ENCODE data around the gene ITPR2.
"Not testable (repeated sequence)": the region's sequence is repeated elsewhere in the genome, so short reads cannot be mapped to it uniquely, and the experiment has no call there.

Gene ITPR2

GRCh38 chr12:26551385-26551784, 281.6 kb downstream of the ITPR2 start:
- no peak for DNase-seq

GRCh38 chr12:26548227-26548626, 284.8 kb downstream of the ITPR2 start:
- no peak for DNase-seq

- DNase-seq, result no peak
Measured at GRCh38 chr12:26546535-26547314, 286.3 kb downstream of the ITPR2 start.

GRCh38 chr12:26539131-26539530, 293.9 kb downstream of the ITPR2 start:
- no peak for DNase-seq

- DNase-seq, result no peak
Measured at GRCh38 chr12:26537651-26538050, 295.3 kb downstream of the ITPR2 start.

GRCh38 chr12:26537126-26537525, 295.9 kb downstream of the ITPR2 start:
- no peak for DNase-seq

- no peak for DNase-seq
Measured at GRCh38 chr12:26535826-26536225, 297.2 kb downstream of the ITPR2 start.

- DNase-seq, result no peak
Measured at GRCh38 chr12:26534071-26534470, 298.9 kb downstream of the ITPR2 start.

- DNase-seq, result no peak
Measured at GRCh38 chr12:26533211-26533610, 299.8 kb downstream of the ITPR2 start.

GRCh38 chr12:26530461-26530860, 302.5 kb downstream of the ITPR2 start:
- DNase-seq, result no peak

- no peak for DNase-seq
Measured at GRCh38 chr12:26528943-26529342, 304.1 kb downstream of the ITPR2 start.

GRCh38 chr12:26527682-26528081, 305.3 kb downstream of the ITPR2 start:
- no peak for DNase-seq

- no peak for DNase-seq
Measured at GRCh38 chr12:26524862-26525465, 308.0 kb downstream of the ITPR2 start.

- no peak for DNase-seq
Measured at GRCh38 chr12:26523708-26524150, 309.3 kb downstream of the ITPR2 start.

GRCh38 chr12:26520869-26521268, 312.1 kb downstream of the ITPR2 start:
- no peak for DNase-seq

GRCh38 chr12:26520109-26520508, 312.9 kb downstream of the ITPR2 start:
- no peak for DNase-seq

GRCh38 chr12:26519462-26519861, 313.5 kb downstream of the ITPR2 start:
- DNase-seq, result no peak

- DNase-seq, result not testable (repeated sequence)
Measured at GRCh38 chr12:26517320-26517719, 315.7 kb downstream of the ITPR2 start.

GRCh38 chr12:26514364-26514763, 318.6 kb downstream of the ITPR2 start:
- no peak for DNase-seq

- no peak for DNase-seq
Measured at GRCh38 chr12:26513363-26514043, 319.5 kb downstream of the ITPR2 start.

- DNase-seq, result no peak
Measured at GRCh38 chr12:26512213-26512612, 320.8 kb downstream of the ITPR2 start.

GRCh38 chr12:26510354-26510674, 322.7 kb downstream of the ITPR2 start:
- no peak for DNase-seq

- no peak for DNase-seq
Measured at GRCh38 chr12:26507613-26508012, 325.4 kb downstream of the ITPR2 start.

- DNase-seq, result no peak
Measured at GRCh38 chr12:26499979-26500640, 332.9 kb downstream of the ITPR2 start.
